ENCODE results near the gene TNFRSF6B.

TNFRSF6B gene

DNA sequence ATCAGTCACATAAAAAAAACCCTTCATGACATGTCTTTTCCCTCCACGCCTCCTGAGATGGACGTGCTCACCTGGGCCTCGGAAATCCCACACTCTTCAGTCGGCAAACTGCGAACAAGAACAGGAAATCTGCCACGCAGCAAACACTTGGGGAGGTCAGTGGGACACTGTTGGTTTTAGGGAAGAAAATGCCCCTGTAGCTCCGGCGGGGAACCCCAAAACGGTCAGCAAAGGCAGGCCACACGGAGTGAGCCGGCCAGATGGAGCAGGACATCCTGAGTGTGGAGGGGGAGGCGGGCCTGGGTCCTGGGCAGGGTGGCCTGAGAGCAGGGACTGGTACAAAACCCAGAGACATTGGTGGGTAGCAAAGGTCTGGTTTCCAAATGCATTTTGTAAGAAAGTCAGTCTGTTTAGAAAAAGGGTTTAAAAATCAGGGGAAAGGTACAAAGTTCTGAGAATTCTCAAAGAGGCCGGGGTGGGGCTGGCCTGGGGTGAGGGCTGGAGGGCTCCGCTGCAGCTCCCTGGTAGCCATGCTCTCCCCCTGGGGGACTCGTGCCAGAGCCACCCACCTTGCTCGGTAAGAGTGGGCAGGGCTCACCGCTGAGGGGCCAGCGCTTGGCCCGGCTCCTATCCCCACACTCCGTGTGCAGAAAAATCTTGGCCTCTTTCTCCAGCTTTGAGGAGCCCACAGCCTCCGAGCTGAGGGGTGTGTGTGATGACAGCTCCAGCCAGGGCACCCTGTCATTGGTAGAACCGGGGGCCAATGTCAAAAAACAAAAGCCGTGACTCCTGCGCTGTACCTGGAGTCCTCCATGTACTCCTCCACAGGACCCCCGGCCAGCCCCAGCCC lies 48.3 kb downstream of the TNFRSF6B start:
- H3K4me1 ChIP-seq (ENCODE audit: insufficient read depth, low read length, poor library complexity, severe bottlenecking) = peaks cover 14% of the 10 kb centered on the region
- H3K36me3 ChIP-seq (ENCODE audit: insufficient read depth, low read length) = peaks cover 13% of the 10 kb centered on the region; the same call in 1 of the 2 replicates
- H4K20me1 ChIP-seq (ENCODE audit: insufficient read depth, low read length, poor library complexity, severe bottlenecking) = peaks cover 16% of the 10 kb centered on the region
- peaks cover 20% of the 10 kb centered on the region for H3K79me2 ChIP-seq (ENCODE audit: insufficient read depth, low read length)
- H3K9ac ChIP-seq (ENCODE audit: low read depth, low read length, poor library complexity, severe bottlenecking) = no peak overlapping the region
- TF ChIP-seq, protein P1, sequence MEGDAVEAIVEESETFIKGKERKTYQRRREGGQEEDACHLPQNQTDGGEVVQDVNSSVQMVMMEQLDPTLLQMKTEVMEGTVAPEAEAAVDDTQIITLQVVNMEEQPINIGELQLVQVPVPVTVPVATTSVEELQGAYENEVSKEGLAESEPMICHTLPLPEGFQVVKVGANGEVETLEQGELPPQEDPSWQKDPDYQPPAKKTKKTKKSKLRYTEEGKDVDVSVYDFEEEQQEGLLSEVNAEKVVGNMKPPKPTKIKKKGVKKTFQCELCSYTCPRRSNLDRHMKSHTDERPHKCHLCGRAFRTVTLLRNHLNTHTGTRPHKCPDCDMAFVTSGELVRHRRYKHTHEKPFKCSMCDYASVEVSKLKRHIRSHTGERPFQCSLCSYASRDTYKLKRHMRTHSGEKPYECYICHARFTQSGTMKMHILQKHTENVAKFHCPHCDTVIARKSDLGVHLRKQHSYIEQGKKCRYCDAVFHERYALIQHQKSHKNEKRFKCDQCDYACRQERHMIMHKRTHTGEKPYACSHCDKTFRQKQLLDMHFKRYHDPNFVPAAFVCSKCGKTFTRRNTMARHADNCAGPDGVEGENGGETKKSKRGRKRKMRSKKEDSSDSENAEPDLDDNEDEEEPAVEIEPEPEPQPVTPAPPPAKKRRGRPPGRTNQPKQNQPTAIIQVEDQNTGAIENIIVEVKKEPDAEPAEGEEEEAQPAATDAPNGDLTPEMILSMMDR (conservative IDR thresholded peaks at IDR 0.05; ENCODE audit: low read length) = no peak
- H2AFZ ChIP-seq (ENCODE audit: low read length) = no peak overlapping the region
- H3K4me3 ChIP-seq (ENCODE audit: low read length, poor library complexity, severe bottlenecking) = no peak overlapping the region
- H3F3A ChIP-seq (ENCODE audit: low read depth) = 0 out of 2 replicates have a peak, but pooled peaks cover 7% of the 10 kb centered on the region
- no peak overlapping the region for H3K4me2 ChIP-seq (ENCODE audit: low read depth, low read length, poor library complexity, severe bottlenecking)
- no peaks in the 10 kb centered on the region for H3K27me3 ChIP-seq (ENCODE audit: insufficient read depth, low read length, poor library complexity, severe bottlenecking)
- H3K9me3 ChIP-seq (ENCODE audit: insufficient read depth, low read depth, low read length) = no peaks in the 10 kb centered on the region
- no peaks in the 10 kb centered on the region for H3K9me2 ChIP-seq (replicated peaks; ENCODE audit: low read depth, low read length)

DNA sequence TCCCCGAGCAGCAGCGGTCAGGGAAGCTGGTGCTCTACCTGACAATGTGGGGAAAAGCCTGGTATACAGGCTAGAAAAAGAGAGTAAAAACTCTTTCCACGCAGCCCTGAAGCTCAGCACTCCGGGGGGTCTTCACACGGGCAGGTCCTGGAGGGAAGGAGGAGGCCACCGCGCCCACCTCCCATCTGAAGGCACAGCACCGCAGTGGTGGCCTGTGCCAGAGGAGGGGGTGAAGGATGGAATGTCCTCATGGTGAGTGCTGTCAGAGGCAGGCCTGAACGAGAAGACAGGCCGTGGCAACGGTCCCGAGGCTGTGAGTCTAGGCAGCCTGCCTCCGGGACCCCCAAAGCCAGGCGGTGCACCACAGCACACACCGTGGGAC lies 49.0 kb downstream of the TNFRSF6B start:
- Histone ChIP-seq H3K4me2 (ENCODE audit: low read depth, low read length, poor library complexity, severe bottlenecking) (no peak overlapping the region), H4K20me1 (ENCODE audit: insufficient read depth, low read length, poor library complexity, severe bottlenecking) (peaks cover 16% of the 10 kb centered on the region), H3K27me3 (ENCODE audit: insufficient read depth, low read length, poor library complexity, severe bottlenecking) (no peaks in the 10 kb centered on the region), H3K4me1 (ENCODE audit: insufficient read depth, low read length, poor library complexity, severe bottlenecking) (peaks cover 20% of the 10 kb centered on the region), H3K4me3 (ENCODE audit: low read length, poor library complexity, severe bottlenecking) (no peak overlapping the region), H3K9ac (ENCODE audit: low read depth, low read length, poor library complexity, severe bottlenecking) (no peak overlapping the region), H2AFZ (ENCODE audit: low read length) (no peak overlapping the region), H3K9me2 (replicated peaks; ENCODE audit: low read depth, low read length) (no peaks in the 10 kb centered on the region), H3F3A (ENCODE audit: low read depth) (0 out of 2 replicates have a peak, but pooled peaks cover 7% of the 10 kb centered on the region), H3K79me2 (ENCODE audit: insufficient read depth, low read length) (peaks cover 20% of the 10 kb centered on the region), H3K36me3 (ENCODE audit: insufficient read depth, low read length) (peaks cover 13% of the 10 kb centered on the region; the same call in 1 of the 2 replicates), H3K9me3 (ENCODE audit: insufficient read depth, low read depth, low read length) (no peaks in the 10 kb centered on the region)
- no peak for TF ChIP-seq EZH2phosphoT487 (IDR thresholded peaks at IDR 0.05; ENCODE audit: borderline replicate concordance)
- TF ChIP-seq, protein P1 (conservative IDR thresholded peaks at IDR 0.05; ENCODE audit: low read length) = no peak

DNA sequence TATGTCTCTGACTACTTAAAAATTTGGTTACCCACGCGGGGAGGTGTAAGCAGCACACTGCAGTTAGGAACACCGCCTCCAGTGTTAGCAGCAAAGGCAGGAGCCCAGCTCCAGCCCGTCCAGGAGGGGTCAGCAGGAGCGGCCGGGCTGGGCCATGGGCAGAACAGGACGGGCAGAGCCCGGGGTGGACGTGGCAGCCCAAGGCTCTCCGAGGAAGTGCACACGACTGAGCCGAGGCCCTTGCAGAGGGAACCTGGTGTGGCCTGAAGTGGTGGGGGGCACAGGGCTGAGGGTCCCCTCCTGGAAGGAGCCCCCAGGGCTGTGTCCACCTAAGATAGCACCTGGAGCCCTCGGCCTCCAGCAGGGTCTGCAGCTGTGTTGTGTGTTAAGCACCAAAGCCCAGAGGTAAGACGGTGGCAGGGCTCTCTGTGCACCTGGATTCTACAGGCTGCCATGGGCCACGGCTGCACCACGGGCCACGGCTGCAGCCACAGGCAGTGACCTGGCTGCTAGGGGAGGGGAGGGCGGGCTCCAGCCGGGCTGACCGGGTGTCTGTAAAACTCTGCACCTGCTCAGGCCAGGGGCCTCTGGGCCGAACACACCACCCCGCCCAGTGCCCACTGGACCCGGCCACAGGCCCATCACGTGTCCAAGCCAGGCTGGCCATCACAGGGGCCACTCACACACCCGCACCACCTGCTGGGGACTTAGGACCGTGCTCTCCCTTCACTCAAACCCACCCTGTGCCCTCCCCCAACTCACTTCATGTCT lies 49.7 kb downstream of the TNFRSF6B start:
- Histone ChIP-seq H3K4me3 (ENCODE audit: low read length, poor library complexity, severe bottlenecking) (no peak overlapping the region), H3K9ac (ENCODE audit: low read depth, low read length, poor library complexity, severe bottlenecking) (no peak overlapping the region), H4K20me1 (ENCODE audit: insufficient read depth, low read length, poor library complexity, severe bottlenecking) (peaks cover 12% of the 10 kb centered on the region), H3K36me3 (ENCODE audit: insufficient read depth, low read length) (peaks cover 13% of the 10 kb centered on the region; the same call in 1 of the 2 replicates), H3K4me1 (ENCODE audit: insufficient read depth, low read length, poor library complexity, severe bottlenecking) (peaks cover 24% of the 10 kb centered on the region), H3K79me2 (ENCODE audit: insufficient read depth, low read length) (peaks cover 16% of the 10 kb centered on the region), H3K4me2 (ENCODE audit: low read depth, low read length, poor library complexity, severe bottlenecking) (no peak overlapping the region), H3F3A (ENCODE audit: low read depth) (0 out of 2 replicates have a peak, but pooled peaks cover 7% of the 10 kb centered on the region), H3K9me2 (replicated peaks; ENCODE audit: low read depth, low read length) (no peaks in the 10 kb centered on the region), H3K9me3 (ENCODE audit: insufficient read depth, low read depth, low read length) (no peaks in the 10 kb centered on the region), H2AFZ (ENCODE audit: low read length) (no peak overlapping the region), H3K27me3 (ENCODE audit: insufficient read depth, low read length, poor library complexity, severe bottlenecking) (no peaks in the 10 kb centered on the region)
- TF ChIP-seq, protein P1 (conservative IDR thresholded peaks at IDR 0.05; ENCODE audit: low read length) = no peak
- no peak for TF ChIP-seq EZH2phosphoT487 (IDR thresholded peaks at IDR 0.05; ENCODE audit: borderline replicate concordance)

All from Loucy (cell line).